GM20000 (cell line): ENCODE data around the gene SLC25A10.

ENCODE experiments used
- DNase-seq: peaks from one replicate; pipeline ENCODE4 v3.0.0; 2012; ENCODE audit warnings: low spot score
- TF ChIP-seq, protein P1 (sequence below): IDR thresholded peaks from 2 replicates; pipeline ENCODE4 v1.5.1; 2012; ENCODE audit warnings: mild to moderate bottlenecking, control low read depth; ENCODE audit errors: extremely low read depth, missing control alignments

The SLC25A10 gene

DNA sequence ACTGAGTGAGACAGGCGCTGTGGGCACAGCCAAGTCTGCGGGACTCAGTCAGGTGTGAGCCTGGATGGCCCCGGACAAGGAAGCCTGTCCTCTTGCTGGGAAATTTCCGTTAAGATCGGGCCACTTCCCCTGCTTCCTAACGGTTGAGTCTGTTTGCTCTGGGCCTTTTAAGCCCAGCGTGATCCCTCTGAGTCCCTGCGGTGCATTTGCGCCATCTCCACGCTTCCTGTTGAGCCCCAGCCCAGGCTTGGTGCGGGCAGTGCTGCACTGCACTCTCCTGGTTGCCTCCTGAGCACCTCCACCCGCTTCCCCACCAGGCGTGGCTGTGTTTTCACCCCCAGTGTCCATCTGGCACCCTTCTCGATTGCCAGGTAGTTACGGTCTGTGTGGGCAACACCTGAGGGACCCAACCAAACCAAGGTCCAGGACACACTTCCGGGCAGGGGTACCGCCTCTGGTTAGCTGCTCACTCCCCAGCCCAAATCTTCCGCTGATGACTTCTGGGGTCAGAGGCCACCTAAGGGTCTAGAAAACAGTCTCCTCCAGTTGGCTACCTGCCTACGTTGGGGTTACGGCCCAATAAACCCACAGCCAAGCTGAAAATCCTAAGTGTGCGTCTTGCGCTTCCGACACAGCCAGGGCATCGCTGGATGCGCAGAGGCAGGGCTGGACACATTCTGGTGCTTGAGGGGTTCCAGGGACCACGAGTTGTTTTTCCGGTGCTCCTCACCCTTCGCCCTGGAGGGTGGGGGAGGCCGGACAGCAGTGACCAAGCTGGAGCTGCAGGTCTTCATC, 1.4 kb upstream of the SLC25A10 start:
- no peak for DNase-seq
- TF ChIP-seq, protein P1, sequence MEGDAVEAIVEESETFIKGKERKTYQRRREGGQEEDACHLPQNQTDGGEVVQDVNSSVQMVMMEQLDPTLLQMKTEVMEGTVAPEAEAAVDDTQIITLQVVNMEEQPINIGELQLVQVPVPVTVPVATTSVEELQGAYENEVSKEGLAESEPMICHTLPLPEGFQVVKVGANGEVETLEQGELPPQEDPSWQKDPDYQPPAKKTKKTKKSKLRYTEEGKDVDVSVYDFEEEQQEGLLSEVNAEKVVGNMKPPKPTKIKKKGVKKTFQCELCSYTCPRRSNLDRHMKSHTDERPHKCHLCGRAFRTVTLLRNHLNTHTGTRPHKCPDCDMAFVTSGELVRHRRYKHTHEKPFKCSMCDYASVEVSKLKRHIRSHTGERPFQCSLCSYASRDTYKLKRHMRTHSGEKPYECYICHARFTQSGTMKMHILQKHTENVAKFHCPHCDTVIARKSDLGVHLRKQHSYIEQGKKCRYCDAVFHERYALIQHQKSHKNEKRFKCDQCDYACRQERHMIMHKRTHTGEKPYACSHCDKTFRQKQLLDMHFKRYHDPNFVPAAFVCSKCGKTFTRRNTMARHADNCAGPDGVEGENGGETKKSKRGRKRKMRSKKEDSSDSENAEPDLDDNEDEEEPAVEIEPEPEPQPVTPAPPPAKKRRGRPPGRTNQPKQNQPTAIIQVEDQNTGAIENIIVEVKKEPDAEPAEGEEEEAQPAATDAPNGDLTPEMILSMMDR, result no peak

DNA sequence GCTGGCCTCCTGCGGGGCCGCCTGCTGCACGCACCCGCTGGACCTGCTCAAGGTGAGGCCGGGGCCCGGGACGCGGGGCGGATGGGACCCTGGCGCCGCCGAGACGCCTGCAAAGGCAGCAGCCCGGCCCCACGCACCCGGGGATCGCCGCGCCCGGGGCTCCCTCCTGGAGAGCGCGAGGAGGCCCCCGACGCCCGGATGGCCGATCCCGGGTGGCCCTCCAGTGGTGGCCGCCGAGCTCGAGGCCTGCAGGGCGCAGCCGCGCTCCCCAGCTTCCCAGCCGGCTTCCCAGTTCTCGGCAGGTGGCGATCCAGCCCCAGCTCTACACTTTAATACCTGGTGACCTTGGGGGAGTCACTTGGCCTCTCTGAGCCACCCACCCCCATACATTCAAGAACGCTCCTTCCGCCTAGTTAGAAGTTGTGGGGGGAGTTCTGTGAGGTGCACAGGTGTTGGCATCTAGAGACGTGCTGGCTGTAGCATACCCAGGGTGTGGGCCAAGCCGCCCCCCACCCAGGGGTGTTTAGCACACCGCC, 452 bp downstream of the SLC25A10 start:
- TF ChIP-seq, protein P1, result peak; percentile 6
- peak; percentile 77 for DNase-seq

DNA sequence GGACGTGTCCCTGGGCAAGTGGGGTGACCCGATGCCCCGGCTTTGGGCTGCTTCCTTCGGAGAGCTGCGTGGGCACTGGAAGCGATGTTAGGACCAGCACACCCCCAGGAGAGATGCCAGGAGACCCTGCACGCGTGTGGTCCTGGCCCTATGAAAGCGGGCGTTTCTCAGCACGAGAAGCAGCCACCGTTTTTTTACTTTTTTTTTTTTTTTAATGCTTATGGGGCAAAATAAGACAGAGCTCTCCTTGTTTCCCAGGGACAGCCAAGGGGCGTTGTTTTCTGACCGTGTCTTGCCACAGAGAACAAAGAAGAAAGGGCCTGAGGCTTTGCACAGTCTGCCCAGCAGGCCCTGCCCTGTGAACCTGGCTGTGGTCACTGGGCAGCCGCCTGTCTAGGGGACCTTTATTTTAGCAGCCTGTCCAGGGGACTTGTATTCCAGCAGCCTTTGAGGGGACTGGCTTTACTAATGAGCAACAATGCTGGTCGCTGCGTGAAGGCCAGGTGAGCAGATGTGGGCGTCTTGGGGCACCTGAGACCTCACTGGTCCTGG, 996 bp downstream of the SLC25A10 start:
- no peak for DNase-seq
- TF ChIP-seq, protein P1, result no peak

DNA sequence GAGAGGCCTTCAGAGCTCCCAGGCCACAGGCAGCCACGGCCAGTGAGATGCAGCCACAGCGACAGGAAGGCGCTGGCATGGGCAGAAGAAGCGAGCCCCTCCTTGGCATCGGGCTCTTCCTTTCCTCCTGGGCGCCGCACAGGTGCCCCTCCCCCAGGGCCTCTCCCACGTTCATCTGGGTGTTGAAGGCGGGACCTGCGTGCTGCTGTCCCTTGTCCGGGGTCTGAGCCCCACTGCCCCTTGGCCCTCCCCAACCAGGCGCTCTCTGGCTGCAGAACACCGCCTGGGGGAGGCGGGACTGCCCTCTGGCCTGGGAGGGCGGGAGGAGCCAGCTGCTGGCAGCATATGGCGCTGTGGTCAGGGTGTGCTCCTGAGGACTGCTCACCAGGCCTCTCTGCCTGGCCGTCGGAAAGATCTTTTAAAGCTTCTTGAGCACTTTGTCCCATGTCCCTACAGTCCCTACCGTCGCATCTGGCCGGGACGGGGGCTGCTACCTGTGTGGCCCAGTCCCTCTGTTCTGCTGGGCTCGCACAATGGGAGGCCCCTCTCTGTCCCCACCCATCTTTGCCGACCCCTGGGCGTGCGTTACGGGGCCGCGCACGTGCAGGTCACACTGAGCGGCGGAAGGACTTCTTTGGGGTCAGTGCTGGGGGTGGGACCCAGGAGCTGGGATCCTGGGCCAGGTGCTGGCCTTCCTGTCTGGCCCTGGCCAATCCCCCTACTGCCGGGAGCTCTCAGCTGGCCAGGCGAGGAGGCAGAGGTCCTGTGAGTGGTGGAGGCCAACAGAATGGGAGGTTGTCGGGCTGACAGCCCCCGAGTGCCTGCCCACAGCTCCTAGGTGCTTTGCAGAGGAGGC, 1.7 kb downstream of the SLC25A10 start:
- DNase-seq, result no peak
- TF ChIP-seq, protein P1, result no peak

DNA sequence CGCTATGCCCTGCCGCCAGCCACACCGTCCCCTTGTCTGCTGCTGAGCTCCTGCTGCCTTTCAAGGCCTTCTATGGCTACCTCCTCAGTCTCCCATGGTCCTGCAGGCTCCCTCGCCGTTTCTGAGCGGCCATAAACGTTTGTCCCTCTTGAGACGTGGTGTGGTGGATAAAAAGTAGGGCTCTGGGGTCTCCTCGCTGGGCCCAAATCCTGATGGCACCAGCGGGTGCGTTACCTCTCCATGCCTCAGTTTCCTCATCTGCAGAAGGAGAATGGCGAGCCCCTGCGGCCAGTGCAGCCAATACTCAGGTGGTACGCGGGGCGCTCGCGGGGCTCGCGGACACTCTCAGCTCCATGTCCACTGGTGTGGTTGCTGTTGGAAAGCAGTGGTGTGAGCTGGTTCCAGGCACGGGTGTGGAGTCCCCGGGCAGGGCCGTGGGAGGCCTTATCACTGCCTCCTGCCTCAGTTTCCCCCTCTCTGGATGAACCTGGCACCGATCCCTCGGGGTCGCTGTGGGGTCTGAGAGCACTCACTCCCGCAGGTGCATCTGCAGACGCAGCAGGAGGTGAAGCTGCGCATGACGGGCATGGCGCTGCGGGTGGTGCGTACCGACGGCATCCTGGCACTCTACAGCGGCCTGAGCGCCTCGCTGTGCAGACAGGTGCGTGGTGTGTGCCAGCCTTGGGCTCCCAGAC, 2.5 kb downstream of the SLC25A10 start:
- TF ChIP-seq, protein P1, result no peak
- DNase-seq, result no peak

DNA sequence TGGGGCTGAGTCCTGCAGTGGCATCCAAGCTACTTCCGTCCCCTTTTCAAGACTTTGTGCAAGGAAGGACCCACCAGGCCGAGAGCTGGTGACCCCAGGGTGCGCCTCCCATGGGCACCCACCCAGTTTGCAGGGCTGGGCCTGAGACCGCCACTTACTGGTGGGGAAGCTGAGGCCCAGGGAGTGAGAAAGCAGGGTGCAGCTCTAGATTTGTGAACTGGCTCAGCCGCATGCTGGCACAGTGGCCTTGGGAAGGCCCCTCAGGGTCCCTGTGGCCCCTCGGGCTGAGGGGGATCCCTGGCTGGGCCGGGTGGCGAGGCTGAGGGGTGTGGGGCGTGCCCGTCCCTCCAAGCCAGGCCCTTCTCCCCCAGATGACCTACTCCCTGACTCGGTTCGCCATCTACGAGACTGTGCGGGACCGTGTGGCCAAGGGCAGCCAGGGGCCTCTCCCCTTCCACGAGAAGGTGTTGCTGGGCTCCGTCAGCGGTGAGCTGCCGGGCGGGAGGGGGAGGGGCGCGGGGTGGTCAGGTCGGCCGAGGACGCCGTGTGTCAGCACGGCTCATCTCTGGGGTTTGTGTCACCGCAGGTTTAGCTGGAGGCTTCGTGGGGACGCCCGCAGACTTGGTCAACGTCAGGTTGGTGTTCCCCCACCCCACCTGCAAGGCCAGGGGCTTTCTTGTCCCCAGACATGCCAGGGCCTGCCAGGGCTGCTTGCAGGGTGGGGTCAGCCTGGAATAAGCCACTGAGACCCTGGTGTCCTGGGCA, 3.2 kb downstream of the SLC25A10 start:
- TF ChIP-seq, protein P1, result no peak

More for the DNA sequence above, 3.2 kb downstream of the SLC25A10 start:
- no peak for DNase-seq
